Left ventricle myocardium inferior (tissue), 1 donor: ENCODE results near the gene HIPK3. TPM values are rescaled to one million over a fixed set of nuclear protein-coding genes. Genes with fewer than 3 reads are reported as not detected.
"Not testable (repeated sequence)": the region's sequence is repeated elsewhere in the genome, so short reads cannot be mapped to it uniquely, and the experiment has no call there.

Experiments used
- DNase-seq: peaks from one replicate; pipeline ENCODE4 v3.0.0-alpha.2; 2020
- H3K27ac ChIP-seq: fragments of 200-600 bp; replicated peaks from 2 replicates; pipeline ENCODE4 v1.8.0; 2021
- H3K27me3 ChIP-seq: fragments of 200-600 bp; 2 replicates; pipeline ENCODE4 v1.8.0; 2021; ENCODE audit warnings: low read depth
- H3K36me3 ChIP-seq: fragments of 200-600 bp; 2 replicates; pipeline ENCODE4 v1.8.0; 2021
- H3K4me1 ChIP-seq: fragments of 200-600 bp; 2 replicates; pipeline ENCODE4 v1.8.0; 2021
- H3K4me3 ChIP-seq: fragments of 200-600 bp; 2 replicates; pipeline ENCODE4 v1.8.0; 2021; ENCODE audit warnings: mild to moderate bottlenecking, moderate library complexity
- H3K9me3 ChIP-seq: fragments of 200-600 bp; replicated peaks from 2 replicates; pipeline ENCODE4 v1.8.0; 2021
- CTCF ChIP-seq: fragments of 200-600 bp; IDR thresholded peaks from 2 replicates; pipeline ENCODE4 v1.8.0; 2021; ENCODE audit warnings: antibody characterized with exemption, mild to moderate bottlenecking, borderline replicate concordance
- intact Hi-C: fragments of 100-400 bp; cut with micrococcal nuclease; formaldehyde crosslinking; loops from one replicate; pipeline ENCODE4 v1.11.0; 2022
- total RNA-seq: library from RNA; stranded (reverse); fragmentation: NEBNext Ultra II Directional; extraction: Animal tissue kit (Norgen Biotek cat#: 25700); gene quantifications from one replicate; pipeline ENCODE4 v1.2.1, GENCODE V29; 2021
- donor health status: DM: no; HTN: yes; CAD: no; lungs with severe emphysema.

The HIPK3 gene
- total RNA-seq, 1 donor from 2014 or later: 247 TPM

GRCh38 chr11:33294224-33294623 is 37.0 kb downstream of the HIPK3 start:
- Histone ChIP-seq H3K9me3 (peaks cover 6% of the 10 kb centered on the region), H3K36me3 (peaks cover 9% of the 10 kb centered on the region), H3K4me3 (no peak overlapping the region), H3K27ac (peak overlapping the region; percentile 88), H3K27me3 (no peaks in the 10 kb centered on the region), H3K4me1 (peaks cover 79% of the 10 kb centered on the region)
- no peak for TF ChIP-seq CTCF
- no peak for DNase-seq
- intact Hi-C loops: no loop called here

GRCh38 chr11:33294797-33295196 is 37.6 kb downstream of the HIPK3 start:
- Histone ChIP-seq H3K4me1 (peaks cover 74% of the 10 kb centered on the region), H3K27me3 (no peaks in the 10 kb centered on the region), H3K4me3 (no peak overlapping the region), H3K9me3 (peaks cover 6% of the 10 kb centered on the region), H3K27ac (peak overlapping the region; percentile 88), H3K36me3 (peaks cover 9% of the 10 kb centered on the region)
- intact Hi-C loops: no loop called here
- no peak for TF ChIP-seq CTCF
- no peak for DNase-seq

- no peak overlapping the region for H3K4me3 ChIP-seq
- peaks cover 71% of the 10 kb centered on the region for H3K4me1 ChIP-seq
- H3K9me3 ChIP-seq: peaks cover 6% of the 10 kb centered on the region
- no peaks in the 10 kb centered on the region for H3K27me3 ChIP-seq
- intact Hi-C loops: no loop called here
- H3K36me3 ChIP-seq: peaks cover 9% of the 10 kb centered on the region
- no peak for DNase-seq
- TF ChIP-seq CTCF: no peak
- H3K27ac ChIP-seq: peak overlapping the region; percentile 61
These were observed 39.5 kb downstream of the HIPK3 start for GRCh38 chr11:33296695-33297094.

GRCh38 chr11:33303541-33303940 is 46.4 kb downstream of the HIPK3 start:
- Histone ChIP-seq H3K36me3 (no peaks in the 10 kb centered on the region), H3K27ac (peak overlapping the region; percentile 53), H3K4me3 (no peak overlapping the region), H3K9me3 (no peaks in the 10 kb centered on the region), H3K27me3 (no peaks in the 10 kb centered on the region), H3K4me1 (peaks cover 83% of the 10 kb centered on the region)
- TF ChIP-seq CTCF: no peak
- intact Hi-C loops: no loop called here
- DNase-seq: no peak

GRCh38 chr11:33306821-33307220 is 49.6 kb downstream of the HIPK3 start:
- H3K27me3 ChIP-seq, intact Hi-C loops, H3K36me3 ChIP-seq, H3K4me3 ChIP-seq, H3K9me3 ChIP-seq, DNase-seq: not testable (repeated sequence)
- Histone ChIP-seq H3K4me1 (peaks cover 95% of the 10 kb centered on the region), H3K27ac (peak overlapping the region; percentile 2)

- no peak overlapping the region for H3K4me3 ChIP-seq
- peak overlapping the region; percentile 9 for H3K27ac ChIP-seq
- no peak for TF ChIP-seq CTCF
- H3K27me3 ChIP-seq: no peaks in the 10 kb centered on the region
- no peaks in the 10 kb centered on the region for H3K36me3 ChIP-seq
- no peak for DNase-seq
- intact Hi-C loops: no loop called here
- H3K4me1 ChIP-seq: peaks cover 95% of the 10 kb centered on the region
- no peaks in the 10 kb centered on the region for H3K9me3 ChIP-seq
These were observed 50.8 kb downstream of the HIPK3 start for GRCh38 chr11:33307984-33308383.
